Activated T-cell treated with anti-CD3 and anti-CD28 coated beads for 1 hour (primary cell): Measurements from ENCODE around the gene CPSF7.

Experiments used
- DNase-seq: peaks from one replicate; pipeline ENCODE4 v3.0.0-alpha.2; 2020; ENCODE audit warnings: low read depth

CPSF7 gene

DNA sequence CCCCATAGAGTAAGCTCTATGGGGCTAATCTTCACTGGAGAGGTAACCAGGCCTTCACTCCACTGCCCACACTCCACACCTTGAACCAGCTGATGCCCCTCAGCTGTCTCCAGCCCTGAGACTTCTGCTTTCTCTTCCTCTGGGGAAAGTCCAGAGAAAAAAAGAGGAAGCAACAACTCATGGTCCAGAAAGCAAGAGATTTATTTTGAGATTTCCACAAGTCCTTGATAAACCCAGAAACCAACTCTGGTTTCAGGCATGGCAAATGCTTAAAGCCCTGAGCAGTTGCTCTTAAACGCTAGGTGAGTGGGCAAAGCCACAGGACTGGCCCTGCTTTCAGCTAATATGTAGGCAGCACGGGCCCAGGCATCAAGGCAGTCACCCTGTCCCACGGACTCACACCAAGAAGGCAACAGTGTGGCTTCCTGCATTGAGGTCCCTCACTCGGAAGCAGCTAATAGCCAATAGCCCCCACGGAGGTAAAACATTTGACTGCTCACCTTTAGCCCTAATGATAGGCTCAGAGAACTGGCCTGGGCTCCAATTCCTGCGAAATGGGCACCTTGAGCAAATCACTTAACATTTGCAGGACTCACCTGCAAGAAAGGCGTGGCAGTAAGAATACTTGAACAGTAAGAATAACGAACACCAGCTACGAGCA, 72.4 kb downstream of the CPSF7 start:
- DNase-seq, result no peak

DNA sequence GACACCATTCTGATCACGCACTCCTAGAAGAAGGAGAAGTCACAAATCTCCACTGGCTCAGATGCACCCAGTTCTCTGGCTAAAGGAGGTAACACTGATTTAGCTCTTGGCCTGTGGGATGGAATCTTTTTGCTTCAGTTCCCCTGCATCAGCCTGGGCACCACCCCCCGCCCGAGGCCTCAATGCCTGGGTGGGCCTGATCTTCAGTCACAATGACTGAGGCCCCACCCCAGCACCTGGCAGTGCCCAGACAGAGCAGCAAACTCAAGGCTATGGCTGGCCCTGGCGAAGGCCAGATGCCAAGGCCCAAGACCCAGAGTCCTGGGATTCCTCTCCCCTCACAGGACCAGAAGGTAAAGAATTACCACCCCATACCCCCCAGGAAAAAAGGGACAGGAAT, 73.1 kb downstream of the CPSF7 start:
- DNase-seq, result no peak

DNA sequence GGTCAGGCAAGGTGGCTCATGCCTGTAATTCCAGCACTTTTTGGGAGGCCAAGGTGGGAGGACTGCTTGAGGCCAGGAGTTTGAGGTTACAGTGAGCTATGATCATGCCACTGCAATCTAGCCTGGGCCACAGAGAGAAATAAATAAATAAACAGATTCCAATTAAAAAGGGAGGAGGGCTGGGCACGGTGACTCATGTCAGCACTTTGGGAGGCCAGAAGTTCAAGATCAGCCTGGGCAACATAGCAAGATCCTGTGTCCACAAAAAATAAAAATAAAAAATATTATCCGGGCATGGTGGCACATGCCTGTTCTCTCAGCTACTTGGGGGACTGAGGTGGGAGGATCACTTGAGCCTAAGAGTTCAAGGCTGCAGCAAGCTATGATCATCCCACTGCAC, 75.6 kb downstream of the CPSF7 start:
- no peak for DNase-seq

- DNase-seq, result no peak
Observed at GRCh38 chr11:61353131-61354067, 76.4 kb downstream of the CPSF7 start.
